ENCODE measurements around the gene RTP4. TPM values are rescaled to one million over a fixed set of nuclear protein-coding genes. Genes with fewer than 3 reads are reported as not detected.
A peak's percentile ranks its signal among the peaks of the same experiment; 100 is the strongest.

RTP4 gene
- total and polyA plus RNA-seq, 2 donors (not counting 3 experiments of a cell fraction or from before 2014, with no cell fraction given), result 0.12 to 0.22 TPM

GRCh38 chr3:187319699-187320302 lies 48.4 kb upstream of the RTP4 start:
- FAIRE-seq (no peak), DNase-seq (ENCODE audit: low read depth, low spot score) (peak; percentile 53)
- no peaks in the 10 kb centered on the region for H3K9me1 ChIP-seq (replicated peaks; ENCODE audit: control insufficient read depth, extremely low read depth, insufficient read depth, low read length)
- H2AFZ ChIP-seq (ENCODE audit: low read depth, low read length), result no peak overlapping the region
- BruUV-seq (replicated peaks), result no TSS peak
- no peak overlapping the region for H3K27ac ChIP-seq (ENCODE audit: insufficient read depth, low read depth, low read length)
- intact Hi-C loops (cut with micrococcal nuclease), result loop anchor here (1.0 kb wide), 5 partner anchors 54 to 394 kb away; no protein-coding TSS in a partner anchor
- H3K79me2 ChIP-seq (ENCODE audit: control insufficient read depth, insufficient read depth, low read length), result no peaks in the 10 kb centered on the region
- no peak overlapping the region for H3K4me3 ChIP-seq (replicated peaks in 1 of 3; ENCODE audit: insufficient read depth in 1 of 3, low read depth in 1 of 3, low read length in 3 of 3)
- peaks cover 8% of the 10 kb centered on the region for H3K4me1 ChIP-seq (ENCODE audit: control insufficient read depth, extremely low read depth, insufficient read depth, low read length)
- ChIA-PET POLR2A (no interaction called here), CTCF (interaction anchor here (0.5 to 12.9 kb wide), 24 partner anchors 9 to 1913 kb away, joined by 3 to 486 read pairs (median 4); partner anchors contain the start of genes RTP4 and SST)
- H3K9ac ChIP-seq (replicated peaks; ENCODE audit: extremely low read depth, insufficient read depth, low read length), result no peak overlapping the region
- dilution Hi-C loops (cut with MboI; ENCODE audit: extremely low pct_ligation_motif_present, low sequenced_read_pairs), result loop anchor here (25.0 kb wide), 1 partner anchor 368 kb away; no protein-coding TSS in a partner anchor
- no peak overlapping the region for H3K4me2 ChIP-seq (ENCODE audit: insufficient read depth, low read length)
- H3K27me3 ChIP-seq (ENCODE audit: control insufficient read depth in 2 of 2, insufficient read depth in 2 of 2, low read length in 2 of 2), result peaks cover 0 to 3% of the 10 kb centered on the region in 2 experiments
- H4K20me1 ChIP-seq (replicated peaks; ENCODE audit: control insufficient read depth, extremely low read depth, insufficient read depth, low read length), result no peaks in the 10 kb centered on the region
- no peaks in the 10 kb centered on the region for H3K36me3 ChIP-seq (ENCODE audit: control insufficient read depth in 2 of 2, extremely low read depth in 1 of 2, insufficient read depth in 2 of 2, low read length in 2 of 2)
- no peak for TF ChIP-seq POLR2A (IDR thresholded peaks at IDR 0.05; ENCODE audit: low read depth, low read length)
- TF ChIP-seq MAX (IDR thresholded peaks at IDR 0.05; ENCODE audit: insufficient read depth, insufficient read length), result no peak
- TF ChIP-seq GATA2 (IDR thresholded peaks at IDR 0.05; ENCODE audit: insufficient read depth, insufficient read length, low read depth, low read length), result no peak
- no peak for TF ChIP-seq EZH2 (IDR thresholded peaks at IDR 0.05; ENCODE audit: borderline replicate concordance, low read depth, low read length, severe bottlenecking)
- peak; percentile 60 to 67 for TF ChIP-seq CTCF (IDR thresholded peaks at IDR 0.05; ENCODE audit: extremely low read depth in 1 of 2, insufficient read depth in 1 of 2, low read depth in 1 of 2, low read length in 2 of 2)
- TF ChIP-seq MYC (IDR thresholded peaks at IDR 0.05; ENCODE audit: low read depth, low read length), result no peak
- TF ChIP-seq JUN (IDR thresholded peaks at IDR 0.05; ENCODE audit: borderline replicate concordance, insufficient read depth, insufficient read length, low read depth), result no peak
- H3K9me3 ChIP-seq (replicated peaks; ENCODE audit: control insufficient read depth, insufficient read depth, low read length), result no peaks in the 10 kb centered on the region
